HG03159 (cell line): Measurements from ENCODE around the gene HHIPL2.
"Not testable (repeated sequence)": the region's sequence is repeated elsewhere in the genome, so short reads cannot be mapped to it uniquely, and the experiment has no call there.

ENCODE experiments used
- ATAC-seq: cut with Tn5 transposase; IDR thresholded peaks from one replicate; pipeline ENCODE4 v1.9.1; 2021; ENCODE audit warnings: mild to moderate bottlenecking, moderate library complexity; ENCODE audit not compliant: unreplicated experiment

The HHIPL2 gene

DNA sequence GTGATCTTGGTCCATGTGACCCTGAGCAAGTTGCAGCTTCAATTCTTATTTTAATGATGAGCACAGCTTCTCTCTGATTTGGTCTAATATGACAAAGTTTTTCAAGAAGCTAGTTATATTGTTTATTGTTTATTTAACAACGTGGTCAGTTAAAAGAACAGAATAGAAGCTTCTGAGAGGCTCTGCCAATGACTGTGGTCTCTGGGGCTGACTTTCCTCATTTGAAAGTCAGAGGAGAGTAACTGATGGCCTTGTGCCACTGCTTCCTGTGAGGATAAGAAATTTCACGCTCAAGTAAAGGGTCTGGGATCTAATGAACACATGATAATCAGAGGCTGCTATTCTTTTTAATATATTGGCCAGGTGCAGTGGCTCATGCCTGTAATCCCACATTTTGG is 7.3 kb downstream of the HHIPL2 start:
- no peak for ATAC-seq

DNA sequence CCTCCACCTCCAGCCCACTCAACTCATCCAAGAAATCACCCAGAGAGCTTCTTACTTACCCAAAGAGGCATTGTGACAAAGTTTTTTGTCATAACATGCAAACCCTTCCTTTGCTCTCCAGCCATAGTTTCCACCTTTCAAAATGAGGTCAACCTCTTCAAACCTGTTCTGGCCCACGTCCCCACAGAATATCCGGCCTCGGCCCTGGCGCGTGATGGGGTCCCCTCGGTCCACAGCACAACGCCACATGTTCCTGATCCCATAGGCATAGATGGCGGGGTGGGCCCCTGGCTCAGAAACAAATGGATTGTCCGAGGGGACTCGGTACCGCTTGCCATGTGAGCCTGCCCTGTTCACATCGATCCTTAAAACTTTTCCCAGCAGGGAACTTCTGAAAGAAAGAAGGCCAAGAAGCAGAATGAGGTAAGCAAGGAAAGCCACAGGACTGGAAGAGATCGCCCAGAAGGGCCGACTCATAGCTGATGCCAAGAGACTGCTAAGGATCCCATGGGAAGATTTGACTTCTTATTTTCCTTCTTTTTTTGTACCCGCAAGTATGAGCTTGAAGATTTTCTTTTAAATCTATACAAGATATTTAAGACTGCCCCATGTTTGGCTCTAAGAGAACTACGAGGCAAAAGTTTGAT is 7.8 kb downstream of the HHIPL2 start:
- no peak for ATAC-seq

DNA sequence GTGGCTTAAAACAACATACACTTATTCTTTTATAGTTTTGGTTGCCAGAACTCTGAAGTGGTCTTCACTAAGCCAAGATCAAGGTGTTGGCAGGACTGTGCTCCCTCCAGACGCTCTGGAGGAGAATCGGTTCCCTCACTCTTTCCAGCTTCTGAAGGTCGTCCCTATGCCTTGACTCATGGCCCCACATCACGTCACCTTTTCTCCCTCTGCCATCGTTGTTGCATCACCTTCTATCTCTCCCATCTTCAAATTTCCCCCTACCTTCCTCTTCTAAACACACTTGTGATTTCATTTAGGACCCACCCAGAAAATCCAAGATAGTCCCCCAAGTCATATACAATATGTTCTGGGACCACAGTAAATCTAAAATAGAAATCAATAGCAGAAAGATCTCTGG is 12.4 kb downstream of the HHIPL2 start:
- ATAC-seq, result no peak

DNA sequence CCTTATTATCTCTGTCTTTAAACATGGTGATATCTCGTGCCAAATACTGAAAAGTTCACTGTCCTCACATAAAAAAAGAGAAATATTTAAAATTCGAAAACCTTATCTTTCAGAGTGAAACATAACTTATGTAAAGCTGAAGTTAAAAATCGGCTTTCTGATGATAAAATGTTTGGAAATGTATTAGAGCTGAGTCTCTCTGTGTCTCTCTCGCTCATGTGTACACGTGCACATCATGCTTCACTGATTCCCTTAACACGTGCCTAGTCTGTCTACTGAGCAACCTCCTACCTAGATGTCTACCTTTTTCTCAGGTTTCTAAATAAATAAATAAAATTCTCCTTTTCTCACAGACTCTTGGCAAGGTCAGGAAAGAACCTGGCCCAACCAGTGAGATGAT is 17.1 kb downstream of the HHIPL2 start:
- no peak for ATAC-seq

DNA sequence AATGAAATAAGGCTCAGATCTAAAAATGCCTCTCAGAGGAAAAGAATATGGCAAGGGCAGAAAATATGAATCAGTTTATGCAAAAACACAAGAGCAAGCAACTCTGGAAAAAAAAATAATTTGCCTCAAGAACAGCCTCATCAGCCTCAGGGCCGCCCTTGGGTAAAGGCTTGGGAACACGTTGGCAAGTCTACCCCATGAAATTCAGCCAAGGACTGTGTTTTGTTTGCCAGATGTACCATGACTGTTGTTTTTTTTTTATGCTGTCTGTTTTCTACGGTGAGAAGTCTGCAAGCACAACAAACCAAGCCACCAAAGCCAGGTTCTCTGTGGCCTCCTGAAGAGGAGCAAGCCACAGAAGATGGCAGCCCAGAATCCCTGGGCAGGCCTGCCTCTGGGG is 18.0 kb downstream of the HHIPL2 start:
- no peak for ATAC-seq

DNA sequence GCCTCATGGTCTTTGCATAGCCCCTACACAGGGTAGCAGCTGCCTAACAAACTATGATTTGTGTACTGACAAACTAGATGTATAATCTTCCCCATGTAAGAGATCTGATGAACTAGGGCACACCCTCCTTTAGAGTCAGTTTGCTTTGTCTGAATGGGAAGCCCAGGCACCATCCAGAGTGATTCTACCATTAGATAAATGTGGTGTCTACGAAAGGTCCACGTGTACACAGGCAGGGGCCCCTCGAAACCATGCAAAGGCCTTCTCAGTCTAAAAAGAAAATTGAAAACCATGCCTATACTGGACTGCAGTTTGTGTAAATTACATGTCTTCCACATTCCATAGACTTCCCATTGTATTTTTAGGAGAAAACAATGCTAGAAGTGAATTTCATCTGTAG is 18.7 kb downstream of the HHIPL2 start:
- ATAC-seq, result no peak

DNA sequence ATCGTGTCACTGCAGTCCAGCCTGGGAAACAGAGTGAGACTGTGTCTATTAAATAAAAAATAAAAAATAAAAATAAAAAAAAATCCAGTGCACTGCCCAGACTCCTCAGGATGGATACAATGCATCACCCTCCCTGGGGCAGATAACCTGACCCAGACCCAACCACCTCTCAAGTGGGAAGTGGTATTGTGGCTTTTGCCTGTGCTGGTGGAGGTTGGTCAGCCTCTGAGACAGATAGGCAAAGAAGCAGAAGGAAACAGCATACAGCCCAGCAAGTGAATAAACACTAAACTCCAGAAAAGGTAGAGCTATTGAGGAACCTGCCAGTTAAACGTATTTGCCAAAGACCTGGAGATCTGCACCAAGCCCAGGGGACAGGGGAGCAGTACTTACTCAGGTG is 22.0 kb downstream of the HHIPL2 start:
- no peak for ATAC-seq

DNA sequence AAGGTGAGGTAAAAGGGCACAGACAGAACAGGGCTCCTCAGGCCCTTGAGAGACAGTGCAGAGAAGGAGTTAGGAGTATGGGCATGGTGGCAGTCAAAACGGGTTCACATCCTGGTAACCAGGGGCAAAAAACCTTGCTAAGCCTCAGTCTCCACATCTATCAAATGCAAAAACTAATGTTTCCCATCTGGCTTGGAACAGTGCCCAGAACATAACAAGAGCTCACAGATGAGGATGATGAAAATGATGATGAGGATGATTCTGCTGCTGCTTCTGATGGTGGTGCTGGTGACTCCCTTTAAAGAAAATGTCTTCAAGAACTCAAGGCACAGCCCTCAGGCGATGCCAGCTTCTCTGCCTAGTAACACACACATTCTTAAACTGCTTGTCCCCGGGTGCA is 24.1 kb downstream of the HHIPL2 start:
- ATAC-seq, result no peak

DNA sequence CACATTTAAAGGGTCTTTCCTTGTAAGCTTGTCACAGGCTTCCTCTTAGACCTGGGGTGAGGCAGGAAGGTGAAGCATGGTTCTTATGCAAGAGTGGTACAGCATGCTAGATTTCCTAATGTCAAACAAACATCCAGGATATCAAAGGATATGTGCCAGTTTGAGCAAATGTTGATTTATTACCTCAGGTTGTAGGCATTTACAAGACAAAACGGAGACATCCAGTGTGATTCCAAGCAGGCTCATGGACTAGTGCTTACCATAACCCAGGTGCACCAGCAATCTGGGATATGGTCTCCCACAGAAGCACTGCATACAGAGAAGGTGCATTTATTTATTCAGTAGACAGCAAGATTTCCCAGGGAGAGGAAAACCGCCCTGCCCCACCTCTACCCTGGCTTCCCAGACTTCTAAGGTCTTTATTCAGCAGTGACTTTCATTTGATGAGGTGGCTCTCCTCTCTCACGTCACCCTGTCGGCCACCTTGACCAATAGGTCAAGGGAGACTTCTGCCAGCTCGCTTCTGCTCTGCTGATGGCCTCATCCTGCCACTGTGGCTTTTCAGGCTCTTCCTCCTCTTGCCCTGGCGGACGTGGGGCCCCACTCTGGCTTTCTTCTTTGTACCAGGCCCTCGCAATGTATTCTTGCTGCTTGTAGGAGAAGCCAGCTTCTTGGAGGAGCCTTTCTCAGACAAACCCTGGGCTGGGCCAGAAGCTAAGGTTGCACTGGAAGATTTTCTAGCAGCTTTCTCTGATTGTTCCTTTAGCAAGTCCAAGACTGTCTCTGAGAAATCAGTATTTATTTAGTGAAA is 25.6 kb downstream of the HHIPL2 start:
- ATAC-seq, result no peak

DNA sequence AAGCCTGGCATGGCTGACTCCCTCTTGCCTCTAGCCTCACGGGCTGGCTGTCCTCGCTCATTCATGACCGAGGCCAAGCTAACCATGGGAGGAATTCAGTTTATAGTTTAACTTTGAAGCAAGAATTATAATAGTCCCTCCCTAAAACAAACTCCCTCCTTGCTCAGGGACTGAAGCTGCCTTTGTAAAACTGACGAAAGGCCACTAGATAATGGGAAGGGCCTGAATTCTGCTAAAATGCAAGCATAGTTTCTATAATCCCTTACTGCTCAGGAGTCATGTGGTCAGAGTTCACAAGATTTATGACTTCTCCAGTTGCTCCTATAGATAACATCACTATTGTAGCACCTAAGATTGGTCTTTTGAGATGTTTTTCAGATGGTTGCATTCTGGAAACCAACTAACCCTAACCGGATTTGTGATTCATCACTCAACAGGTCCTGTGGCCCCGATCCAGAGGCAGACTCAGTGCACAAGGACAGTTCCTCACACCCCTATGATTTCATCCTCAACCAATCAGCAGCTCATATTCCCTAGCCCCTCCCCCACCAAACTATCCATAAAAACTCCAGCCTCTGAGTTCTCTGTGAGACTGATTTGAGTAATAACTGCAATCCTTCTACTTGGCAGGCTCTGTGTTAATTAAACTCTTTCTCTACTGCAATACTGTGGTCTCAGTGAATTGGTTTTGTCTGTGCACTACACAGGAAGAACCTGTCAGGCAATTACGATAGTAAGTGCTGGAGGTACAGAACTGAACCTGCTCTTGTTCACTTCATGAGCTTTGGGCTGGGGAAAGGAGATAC is 26.4 kb downstream of the HHIPL2 start:
- ATAC-seq, result no peak

DNA sequence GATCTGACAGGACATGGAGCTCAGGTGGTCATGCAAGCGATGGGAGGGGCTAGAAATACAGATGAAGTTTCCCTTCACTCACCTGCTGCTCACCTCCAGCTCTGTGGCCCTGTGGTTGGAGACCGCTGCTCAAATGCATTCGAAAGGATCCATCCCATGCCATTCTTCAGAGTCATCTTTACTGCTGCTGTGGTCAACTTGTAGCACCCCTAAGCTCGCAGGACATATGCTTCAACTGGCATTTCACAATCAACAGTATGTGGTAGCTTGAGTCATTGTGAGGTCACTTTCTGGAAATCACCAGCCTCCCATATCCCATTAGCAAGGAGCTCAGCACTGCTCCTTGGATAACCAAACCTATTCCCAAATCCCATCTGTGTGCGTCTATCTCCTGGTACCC is 58.4 kb downstream of the HHIPL2 start:
- ATAC-seq, result not testable (repeated sequence)

DNA sequence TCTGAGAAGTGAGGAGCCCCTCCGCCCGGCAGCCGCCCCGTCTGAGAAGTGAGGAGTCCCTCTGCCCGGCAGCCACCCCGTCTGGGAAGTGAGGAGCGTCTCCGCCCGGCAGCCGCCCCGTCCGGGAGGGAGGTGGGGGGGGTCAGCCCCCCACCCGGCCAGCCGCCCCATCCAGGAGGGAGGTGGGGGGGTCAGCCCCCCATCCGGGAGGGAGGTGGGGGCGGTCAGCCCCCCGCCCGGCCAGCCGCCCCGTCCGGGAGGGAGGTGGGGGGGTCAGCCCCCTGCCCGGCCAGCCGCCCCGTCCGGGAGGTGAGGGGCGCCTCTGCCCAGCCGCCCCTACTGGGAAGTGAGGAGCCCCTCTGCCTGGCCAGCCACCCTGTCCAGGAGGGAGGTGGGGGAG is 60.1 kb downstream of the HHIPL2 start:
- not testable (repeated sequence) for ATAC-seq

DNA sequence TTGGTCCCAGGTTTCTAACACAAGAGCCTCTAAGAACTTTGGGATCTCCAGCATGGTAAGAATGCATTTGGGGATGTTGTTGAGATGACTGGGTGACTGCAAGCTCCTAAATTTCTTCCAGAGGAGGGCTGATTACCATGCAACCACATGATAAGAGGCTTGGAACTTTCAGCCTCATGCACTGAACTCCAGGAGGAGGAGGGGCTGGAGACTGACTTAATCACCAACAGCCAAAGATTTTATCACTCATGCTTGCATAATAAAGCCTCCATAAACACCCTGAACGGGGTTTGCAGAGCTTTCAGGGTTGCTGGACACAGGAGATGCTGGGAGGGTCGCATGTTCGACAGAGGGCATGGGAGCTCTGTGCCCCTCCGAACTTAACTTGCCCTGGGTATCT is 63.9 kb downstream of the HHIPL2 start:
- ATAC-seq, result not testable (repeated sequence)

DNA sequence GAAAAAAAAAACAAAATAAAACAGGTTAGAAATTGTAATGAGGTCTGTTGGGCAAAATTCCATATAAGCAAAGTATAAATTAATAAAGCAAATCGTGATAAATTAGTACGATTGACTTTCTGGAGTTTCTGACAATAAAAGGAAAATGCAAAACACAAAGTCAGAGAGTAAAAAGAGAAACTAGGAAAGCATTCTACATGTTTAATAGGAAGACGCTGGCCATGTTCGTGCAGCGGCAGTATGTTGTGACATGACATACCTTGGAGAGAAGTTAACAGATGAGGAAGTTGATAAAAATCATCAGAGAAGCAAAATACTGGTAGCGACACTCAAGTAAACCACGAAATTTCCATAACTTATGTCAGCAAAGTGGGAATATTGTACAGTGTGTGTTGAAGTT is 68.3 kb downstream of the HHIPL2 start:
- not testable (repeated sequence) for ATAC-seq

DNA sequence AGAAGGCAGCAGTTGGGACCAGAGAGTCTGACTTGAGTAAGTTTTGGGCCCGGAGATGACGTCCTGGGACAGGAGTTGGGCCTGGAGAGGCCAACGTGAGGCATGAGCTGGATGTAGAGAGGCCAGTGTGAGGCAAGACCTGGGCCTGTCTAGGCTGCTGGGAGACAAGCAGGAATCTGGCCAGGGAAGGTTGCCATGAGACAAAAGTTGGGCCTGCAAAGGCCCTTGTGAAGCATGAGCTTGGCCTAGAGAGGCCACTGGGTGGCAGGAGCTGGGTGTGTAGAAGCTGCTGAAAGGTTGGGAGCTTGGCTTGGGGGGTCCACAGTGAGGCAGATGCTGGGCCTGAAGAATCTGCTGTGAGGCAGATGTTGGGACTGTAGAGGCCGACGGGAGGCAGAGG is 71.5 kb downstream of the HHIPL2 start:
- ATAC-seq, result not testable (repeated sequence)

DNA sequence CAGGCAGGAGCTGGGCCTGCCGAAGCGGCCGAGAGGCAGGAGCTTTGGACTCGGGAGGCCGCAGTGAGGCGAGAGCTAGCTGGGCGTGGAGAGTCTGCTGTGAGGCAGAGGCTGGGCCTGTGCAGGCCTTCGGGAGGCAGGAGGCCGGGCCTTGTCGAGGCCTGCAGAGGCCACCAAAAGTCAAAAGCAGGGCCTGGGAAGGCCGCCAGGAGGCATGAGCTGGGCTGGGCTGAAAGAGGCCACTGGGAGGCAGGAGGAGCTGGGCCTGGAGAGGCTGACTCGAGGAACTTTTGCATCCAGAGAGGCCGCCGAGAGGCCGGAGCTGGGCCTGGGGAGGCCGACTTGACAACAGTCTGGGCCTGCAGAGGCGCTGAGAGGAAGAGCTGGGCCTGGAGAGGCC is 74.2 kb downstream of the HHIPL2 start:
- not testable (repeated sequence) for ATAC-seq

DNA sequence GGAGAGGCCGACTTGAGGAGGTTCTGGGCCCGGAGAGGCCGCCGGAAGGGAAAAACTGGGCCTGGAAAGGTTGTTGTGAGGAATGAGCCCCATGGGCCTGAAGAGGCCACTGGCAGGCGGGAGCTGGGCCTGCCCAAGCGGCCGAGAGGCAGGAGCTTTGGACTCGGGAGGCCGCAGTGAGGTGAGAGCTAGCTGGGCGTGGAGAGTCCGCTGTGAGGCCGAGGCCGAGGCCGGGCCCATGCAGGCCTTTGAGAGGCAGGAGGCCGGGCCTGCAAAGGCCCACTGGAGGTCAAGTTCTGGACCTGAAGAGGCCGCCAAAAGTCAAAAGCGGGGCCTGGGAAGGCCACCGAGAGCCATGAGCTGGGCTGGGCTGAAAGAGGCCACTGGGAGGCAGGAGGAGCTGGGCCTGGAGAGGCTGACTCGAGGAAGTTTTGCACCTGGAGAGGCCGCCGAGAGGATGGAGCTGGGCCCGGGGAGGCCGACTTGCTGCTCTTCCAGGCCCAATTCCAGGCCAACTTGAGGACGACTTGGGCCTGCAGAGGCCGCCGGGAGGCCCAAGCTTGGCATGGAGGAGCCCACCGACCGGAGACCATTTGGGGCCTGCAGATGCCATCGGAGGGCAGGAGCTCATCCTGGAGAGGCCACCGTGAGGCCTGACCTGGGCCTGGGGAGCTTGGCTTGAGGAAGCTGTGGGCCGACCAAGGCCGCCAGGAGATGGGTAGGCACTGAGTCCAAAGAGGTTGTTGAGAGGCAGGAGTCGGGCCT is 74.9 kb downstream of the HHIPL2 start:
- not testable (repeated sequence) for ATAC-seq
